Colonic mucosa (tissue), 4 donors: ENCODE results near the gene UBE2V1. TPM values are rescaled to one million over a fixed set of nuclear protein-coding genes. Genes with fewer than 3 reads are reported as not detected.

Experiments used
- DNase-seq: peaks from one replicate; pipeline ENCODE4 v3.0.0-alpha.2; 2020
- H3K27ac ChIP-seq: fragments of 200-600 bp; one replicate; pipeline ENCODE4 v1.8.0; 2021
- H3K27me3 ChIP-seq: fragments of 200-600 bp; one replicate; pipeline ENCODE4 v1.8.0; 2021
- H3K36me3 ChIP-seq: fragments of 200-600 bp; one replicate; pipeline ENCODE4 v1.8.0; 2021
- H3K4me1 ChIP-seq: fragments of 200-600 bp; one replicate; pipeline ENCODE4 v1.8.0; 2021; ENCODE audit warnings: mild to moderate bottlenecking
- H3K4me3 ChIP-seq: fragments of 200-600 bp; one replicate; pipeline ENCODE4 v1.8.0; 2021
- H3K9ac ChIP-seq, 2 donors: one replicate each; pipeline ENCODE4 v1.7.0; 2013; ENCODE audit warnings: control low read depth in 2 of 2, low read depth in 2 of 2, low read length in 2 of 2
- H3K9me3 ChIP-seq: fragments of 200-600 bp; one replicate; pipeline ENCODE4 v1.8.0; 2021
- intact Hi-C: fragments of 100-400 bp; cut with DNase I; formaldehyde crosslinking; loops from one replicate; pipeline ENCODE4 v1.14.1; 2022
- total RNA-seq, 2 donors: library from RNA; stranded (reverse); fragmentation: NEBNext Ultra II Directional in 1 of 2; extraction: Animal tissue kit (Norgen Biotek cat#: 25700) in 1 of 2; gene quantifications; one replicate each; pipeline ENCODE4 v1.2.1, GENCODE V29; 2021
- TF ChIP-seq, protein P1 (sequence below): fragments of 200-600 bp; IDR thresholded peaks from one replicate; pipeline ENCODE4 v1.8.0; 2022; ENCODE audit warnings: antibody characterized with exemption, mild to moderate bottlenecking
- donor health status: healthy.
- donor health status: DM: no; HTN: no; CAD: no.
- donor health status: DM: no; HTN: no; CAD: no.

The UBE2V1 gene
- total RNA-seq, 2 donors from 2014 or later, result 77.1 to 83.5 TPM

GRCh38 chr20:50038169-50038568 lies 74.8 kb downstream of the UBE2V1 start:
- no peaks in the 10 kb centered on the region for H3K9me3 ChIP-seq
- no peak overlapping the region for H3K9ac ChIP-seq
- TF ChIP-seq, protein P1, sequence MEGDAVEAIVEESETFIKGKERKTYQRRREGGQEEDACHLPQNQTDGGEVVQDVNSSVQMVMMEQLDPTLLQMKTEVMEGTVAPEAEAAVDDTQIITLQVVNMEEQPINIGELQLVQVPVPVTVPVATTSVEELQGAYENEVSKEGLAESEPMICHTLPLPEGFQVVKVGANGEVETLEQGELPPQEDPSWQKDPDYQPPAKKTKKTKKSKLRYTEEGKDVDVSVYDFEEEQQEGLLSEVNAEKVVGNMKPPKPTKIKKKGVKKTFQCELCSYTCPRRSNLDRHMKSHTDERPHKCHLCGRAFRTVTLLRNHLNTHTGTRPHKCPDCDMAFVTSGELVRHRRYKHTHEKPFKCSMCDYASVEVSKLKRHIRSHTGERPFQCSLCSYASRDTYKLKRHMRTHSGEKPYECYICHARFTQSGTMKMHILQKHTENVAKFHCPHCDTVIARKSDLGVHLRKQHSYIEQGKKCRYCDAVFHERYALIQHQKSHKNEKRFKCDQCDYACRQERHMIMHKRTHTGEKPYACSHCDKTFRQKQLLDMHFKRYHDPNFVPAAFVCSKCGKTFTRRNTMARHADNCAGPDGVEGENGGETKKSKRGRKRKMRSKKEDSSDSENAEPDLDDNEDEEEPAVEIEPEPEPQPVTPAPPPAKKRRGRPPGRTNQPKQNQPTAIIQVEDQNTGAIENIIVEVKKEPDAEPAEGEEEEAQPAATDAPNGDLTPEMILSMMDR, result no peak
- intact Hi-C loops, result no loop called here
- H3K36me3 ChIP-seq, result no peaks in the 10 kb centered on the region
- no peak overlapping the region for H3K4me3 ChIP-seq
- no peak overlapping the region for H3K27ac ChIP-seq
- DNase-seq, result no peak
- H3K4me1 ChIP-seq, result peaks cover 3% of the 10 kb centered on the region
- H3K27me3 ChIP-seq, result no peaks in the 10 kb centered on the region

DNA sequence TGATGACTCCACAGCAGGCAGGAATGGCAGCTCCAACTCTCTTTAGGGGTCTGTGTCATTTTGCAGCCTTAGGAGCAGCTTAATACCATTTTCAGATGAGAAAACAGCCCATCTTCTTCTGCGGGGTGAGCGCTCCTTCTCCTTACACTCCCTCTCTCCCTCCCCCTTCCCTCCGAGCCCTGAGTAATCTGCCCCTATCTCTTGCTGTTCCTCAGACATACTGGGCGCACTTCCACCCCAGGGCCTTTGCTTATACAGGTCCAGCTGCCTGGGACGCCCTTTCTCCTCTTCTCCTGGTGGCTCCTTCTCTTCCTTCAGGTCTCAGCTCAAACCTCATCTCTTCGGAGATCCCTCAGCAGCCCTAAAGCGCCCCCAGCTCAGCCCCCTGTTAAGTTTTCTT lies 75.4 kb downstream of the UBE2V1 start:
- H3K4me3 ChIP-seq, result no peak overlapping the region
- intact Hi-C loops, result no loop called here
- H3K4me1 ChIP-seq, result peaks cover 3% of the 10 kb centered on the region
- no peak overlapping the region for H3K9ac ChIP-seq
- H3K36me3 ChIP-seq, result no peaks in the 10 kb centered on the region
- H3K27ac ChIP-seq, result no peak overlapping the region
- TF ChIP-seq, protein P1, result no peak
- H3K27me3 ChIP-seq, result no peaks in the 10 kb centered on the region
- DNase-seq, result no peak
- H3K9me3 ChIP-seq, result no peaks in the 10 kb centered on the region

GRCh38 chr20:50037123-50037522 lies 75.8 kb downstream of the UBE2V1 start:
- no peaks in the 10 kb centered on the region for H3K9me3 ChIP-seq
- no peak overlapping the region for H3K9ac ChIP-seq
- peaks cover 3% of the 10 kb centered on the region for H3K4me1 ChIP-seq
- H3K27me3 ChIP-seq, result no peaks in the 10 kb centered on the region
- TF ChIP-seq, protein P1, result no peak
- intact Hi-C loops, result no loop called here
- no peak overlapping the region for H3K4me3 ChIP-seq
- no peaks in the 10 kb centered on the region for H3K36me3 ChIP-seq
- no peak overlapping the region for H3K27ac ChIP-seq
- no peak for DNase-seq

DNA sequence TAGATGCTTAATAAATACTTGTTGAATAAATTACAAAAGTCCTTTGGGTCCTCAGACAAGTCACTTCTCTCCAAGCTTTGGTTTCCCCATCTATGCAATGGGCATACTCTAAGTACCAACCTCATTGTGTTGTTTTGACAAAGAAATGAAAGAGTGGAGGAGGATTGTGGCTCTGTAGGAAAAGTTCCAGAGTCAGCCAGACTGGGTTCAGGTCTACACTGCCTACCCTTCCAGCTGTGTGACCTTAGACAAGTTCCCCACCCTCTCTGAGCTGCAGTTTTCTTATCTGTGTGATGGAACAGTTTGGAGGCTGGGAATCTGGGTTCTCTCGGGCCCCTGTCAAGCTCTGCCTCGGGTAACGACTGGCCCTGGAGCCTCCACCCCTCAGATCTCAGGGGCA lies 76.2 kb downstream of the UBE2V1 start:
- H3K4me1 ChIP-seq, result peaks cover 3% of the 10 kb centered on the region
- no peak for DNase-seq
- H3K27ac ChIP-seq, result no peak overlapping the region
- TF ChIP-seq, protein P1, result no peak
- no peak overlapping the region for H3K4me3 ChIP-seq
- H3K9ac ChIP-seq, result no peak overlapping the region
- no peaks in the 10 kb centered on the region for H3K36me3 ChIP-seq
- no peaks in the 10 kb centered on the region for H3K27me3 ChIP-seq
- H3K9me3 ChIP-seq, result no peaks in the 10 kb centered on the region
- intact Hi-C loops, result no loop called here

- H3K4me3 ChIP-seq, result no peak overlapping the region
- no peaks in the 10 kb centered on the region for H3K36me3 ChIP-seq
- intact Hi-C loops, result no loop called here
- no peaks in the 10 kb centered on the region for H3K27me3 ChIP-seq
- H3K4me1 ChIP-seq, result peaks cover 3% of the 10 kb centered on the region
- no peak for DNase-seq
- no peaks in the 10 kb centered on the region for H3K9me3 ChIP-seq
- no peak overlapping the region for H3K9ac ChIP-seq
- H3K27ac ChIP-seq, result no peak overlapping the region
- TF ChIP-seq, protein P1, result no peak
These were observed 78.3 kb downstream of the UBE2V1 start for GRCh38 chr20:50034567-50035180.
